GM18502 (cell line): ENCODE measurements around the gene TINAGL1.

ENCODE experiments used
- ATAC-seq: cut with Tn5 transposase; IDR thresholded peaks from one replicate; pipeline ENCODE4 v1.9.1; 2021; ENCODE audit warnings: mild to moderate bottlenecking; ENCODE audit not compliant: unreplicated experiment, poor library complexity

Gene TINAGL1

DNA sequence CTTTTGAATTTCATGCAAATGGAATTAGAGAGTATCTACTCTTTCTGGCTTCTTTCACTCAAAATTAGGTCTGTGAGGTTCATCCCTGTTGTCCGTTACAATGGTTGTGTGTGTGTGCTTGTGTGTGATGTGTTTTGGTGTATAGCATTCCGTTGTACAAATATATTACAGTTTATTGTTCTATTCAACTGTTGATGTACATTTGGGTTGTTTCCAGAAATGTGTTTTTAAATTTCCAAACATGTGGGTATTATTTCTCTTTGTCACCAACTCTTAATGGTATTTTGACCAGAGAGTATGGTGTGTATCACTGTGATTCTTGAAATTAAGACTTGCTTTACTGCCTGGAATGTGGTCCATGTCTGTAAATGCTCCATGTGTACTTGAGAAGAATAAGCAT, 24.3 kb downstream of the TINAGL1 start:
- ATAC-seq = no peak

GRCh38 chr1:31602081-31602480, 25.8 kb downstream of the TINAGL1 start:
- ATAC-seq = no peak

- peak; percentile 96 for ATAC-seq
These were observed 29.7 kb downstream of the TINAGL1 start for GRCh38 chr1:31605908-31606427.

DNA sequence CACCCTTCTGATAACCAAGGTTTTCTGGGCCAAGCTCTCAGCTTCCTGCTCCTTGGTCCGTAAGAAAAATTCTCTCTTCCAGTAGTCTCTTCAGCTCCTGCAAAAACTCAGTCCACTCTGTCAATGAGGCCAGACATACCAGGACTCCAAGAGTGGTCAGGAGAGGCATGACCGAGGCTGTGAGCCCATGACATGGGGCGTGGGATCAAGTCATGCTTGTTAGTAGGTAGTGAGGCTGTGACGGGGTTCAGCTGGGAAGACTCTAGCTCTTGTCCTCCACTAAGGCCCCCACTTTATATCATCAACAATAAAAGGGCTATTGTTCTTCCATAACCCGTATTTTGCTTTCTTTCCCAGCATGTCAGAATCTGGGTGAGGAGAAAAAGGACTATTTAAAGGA, 31.0 kb downstream of the TINAGL1 start:
- no peak for ATAC-seq

DNA sequence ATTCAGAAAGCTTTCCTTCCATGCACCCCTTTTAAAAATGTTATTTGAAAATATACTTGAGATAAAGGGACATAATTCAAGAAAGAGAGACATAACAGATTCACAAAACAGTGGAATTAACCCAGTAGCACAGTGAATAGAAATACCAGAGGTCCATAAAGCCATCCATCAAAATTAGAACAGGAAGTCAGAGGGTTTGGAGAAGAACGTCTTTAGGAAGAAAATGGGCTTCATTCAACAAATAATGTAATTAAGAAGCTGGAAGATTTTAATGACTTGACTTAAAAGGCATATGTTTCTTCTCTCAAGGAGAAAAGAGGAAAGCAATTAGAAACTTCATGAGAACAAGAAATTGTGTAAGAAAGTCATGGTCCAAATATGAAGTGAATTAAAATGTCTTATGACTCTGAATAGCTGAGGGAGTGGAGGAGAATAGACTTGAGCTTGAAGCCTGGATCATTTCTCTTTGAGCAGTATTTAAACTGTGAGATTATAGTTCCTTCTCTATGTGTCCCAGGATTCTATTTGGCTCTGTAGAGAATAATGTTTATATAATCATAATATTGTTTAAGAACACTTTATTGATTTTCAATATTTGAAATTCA, 33.3 kb downstream of the TINAGL1 start:
- ATAC-seq = no peak

DNA sequence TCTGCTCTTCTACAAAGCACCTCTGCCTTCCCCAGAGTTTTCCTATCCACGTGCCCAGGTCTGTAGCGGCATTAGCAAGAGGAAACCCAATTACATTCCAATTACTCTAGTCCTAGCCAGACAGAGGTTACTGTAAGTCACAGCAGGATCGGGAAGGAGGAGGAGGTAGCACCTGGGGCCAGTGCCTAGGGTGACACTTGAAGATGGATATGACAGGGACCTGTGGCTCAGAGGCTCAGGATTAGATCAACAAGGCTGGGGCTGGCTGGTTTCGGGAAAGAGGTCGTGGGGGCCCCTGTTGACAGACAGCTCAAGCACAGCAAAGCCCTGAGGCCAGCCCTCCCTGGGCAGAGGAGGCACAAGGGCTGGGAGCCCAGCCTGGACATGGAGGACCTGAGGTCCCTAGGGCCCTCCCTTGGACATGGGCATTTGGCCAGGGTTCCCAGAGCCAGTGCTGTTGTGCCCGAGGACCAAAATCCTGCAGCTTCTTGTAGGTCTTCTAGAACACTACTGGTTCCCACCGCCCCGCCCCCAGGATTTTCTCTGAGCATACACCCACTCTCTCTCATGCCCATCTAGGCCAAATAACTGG, 38.2 kb downstream of the TINAGL1 start:
- no peak for ATAC-seq

DNA sequence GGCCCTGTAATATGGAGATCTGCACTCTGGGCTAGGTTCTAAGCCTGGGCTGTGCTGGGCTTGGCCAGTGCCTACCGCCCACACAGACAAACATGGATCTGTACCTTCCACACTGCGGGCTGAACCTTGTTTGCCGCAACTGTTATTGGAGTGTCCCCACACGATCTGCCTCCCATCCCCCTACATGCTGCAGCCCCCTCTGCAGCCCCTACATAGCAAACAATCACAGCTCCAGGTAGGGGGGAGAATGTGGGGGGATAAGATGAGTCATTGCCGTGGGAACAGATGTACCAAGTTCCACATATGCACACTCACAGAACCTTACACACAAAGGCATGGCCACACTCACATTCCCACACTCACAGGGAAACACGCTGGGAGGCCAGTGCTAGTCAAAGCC, 39.1 kb downstream of the TINAGL1 start:
- no peak for ATAC-seq

DNA sequence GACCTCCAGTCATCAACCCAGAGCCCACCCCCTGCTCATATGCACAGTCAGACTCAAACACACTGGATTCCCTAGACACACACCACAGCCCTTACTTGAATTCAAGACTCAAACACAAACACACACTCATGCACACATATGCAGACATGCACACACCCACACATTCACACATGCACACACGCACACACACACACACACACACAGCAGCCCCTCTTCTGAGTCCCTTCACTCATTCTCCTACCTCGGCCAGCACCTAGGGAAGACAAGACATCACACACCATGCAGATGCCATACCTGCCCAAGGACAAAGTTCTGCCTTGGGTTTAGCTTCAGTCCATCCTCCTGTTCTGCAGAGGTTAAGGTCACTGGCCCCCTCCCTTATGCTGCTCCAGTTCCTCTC, 39.6 kb downstream of the TINAGL1 start:
- ATAC-seq = no peak

- no peak for ATAC-seq
These were observed 41.1 kb downstream of the TINAGL1 start, which contains the start of gene HCRTR1 for GRCh38 chr1:31617218-31617915. Gene HCRTR1, plus strand, starts transcription at chr1:31617689. Its CDS starts 1,504 bp downstream, at chr1:31619193.

GRCh38 chr1:31617916-31618746, 41.8 kb downstream of the TINAGL1 start:
- ATAC-seq = no peak

GRCh38 chr1:31618916-31619846, 42.9 kb downstream of the TINAGL1 start:
- ATAC-seq = no peak

- ATAC-seq = no peak
These were observed 44.5 kb downstream of the TINAGL1 start for GRCh38 chr1:31620631-31621497.

- ATAC-seq = no peak
These were observed 45.1 kb downstream of the TINAGL1 start for GRCh38 chr1:31621498-31621820.

DNA sequence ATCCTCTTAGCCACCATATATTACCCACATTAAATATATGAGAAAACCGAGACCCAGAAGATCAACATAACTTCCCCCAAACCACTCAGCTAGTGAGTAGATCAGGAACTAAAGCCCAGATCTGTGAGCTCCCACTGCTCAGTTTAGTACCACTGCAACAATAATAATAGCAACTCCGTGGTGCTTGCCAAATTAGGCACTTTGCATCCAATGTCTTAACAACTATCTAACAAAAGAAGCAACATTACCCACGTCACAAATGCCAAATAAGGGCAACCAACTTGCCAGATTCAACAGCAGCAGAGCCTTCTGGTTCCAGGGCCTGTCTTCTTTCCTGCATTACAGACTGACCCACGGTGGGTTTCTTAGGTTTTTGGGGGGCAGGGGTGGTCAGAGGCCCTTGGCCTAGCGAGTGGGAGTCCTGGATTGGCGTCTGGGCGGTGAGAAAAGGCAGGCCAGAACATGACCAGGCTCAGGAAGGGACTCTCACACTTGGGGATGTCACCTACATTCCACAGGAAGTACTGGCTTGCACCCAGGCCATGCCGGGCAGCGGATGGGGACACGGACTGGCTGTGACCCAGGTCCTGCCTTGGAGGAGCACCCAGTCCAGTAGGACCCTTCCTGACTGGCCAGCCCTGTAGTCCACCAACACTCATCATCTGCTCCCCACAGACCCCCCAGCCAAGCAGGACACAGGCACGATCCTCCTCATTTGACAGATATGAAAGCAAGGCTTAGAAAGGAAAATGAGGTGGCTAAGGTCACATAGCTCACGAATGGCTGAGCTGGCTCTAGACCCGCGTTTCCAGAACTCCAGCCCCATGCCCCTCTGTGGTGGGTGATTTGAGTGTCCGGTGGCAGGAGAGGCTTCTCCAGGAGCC, 45.8 kb downstream of the TINAGL1 start:
- no peak for ATAC-seq

DNA sequence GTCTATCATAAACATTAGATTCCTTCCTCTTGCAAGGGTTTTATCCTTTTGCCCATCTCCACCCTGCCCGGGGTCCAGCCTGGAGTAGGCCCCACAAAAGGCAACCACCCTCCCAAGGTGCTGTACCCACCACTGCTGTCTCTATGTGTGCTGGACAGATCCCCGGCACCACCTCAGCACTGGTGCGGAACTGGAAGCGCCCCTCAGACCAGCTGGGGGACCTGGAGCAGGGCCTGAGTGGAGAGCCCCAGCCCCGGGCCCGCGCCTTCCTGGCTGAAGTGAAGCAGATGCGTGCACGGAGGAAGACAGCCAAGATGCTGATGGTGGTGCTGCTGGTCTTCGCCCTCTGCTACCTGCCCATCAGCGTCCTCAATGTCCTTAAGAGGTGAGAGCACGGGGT, 47.0 kb downstream of the TINAGL1 start:
- ATAC-seq = no peak

DNA sequence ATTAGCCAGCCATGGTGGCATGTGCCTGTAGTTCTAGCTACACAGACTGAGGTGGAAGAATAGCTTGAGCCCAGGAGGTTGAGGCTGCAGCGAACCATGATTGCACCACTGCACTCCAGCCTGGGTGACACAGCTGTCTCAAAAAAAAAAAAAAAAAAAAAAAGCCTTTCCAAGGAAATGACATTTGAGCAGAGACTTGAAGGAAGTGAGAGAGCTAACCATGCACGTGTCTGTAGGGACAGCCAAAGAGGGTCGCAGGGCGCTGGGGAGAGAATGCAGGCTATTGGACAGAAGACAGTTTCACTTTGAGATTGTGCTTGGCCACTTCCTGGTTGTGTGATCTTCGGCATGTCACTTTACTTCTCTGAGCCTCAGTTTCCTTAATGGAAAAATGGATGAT, 48.0 kb downstream of the TINAGL1 start:
- ATAC-seq = no peak

- no peak for ATAC-seq
These were observed 48.6 kb downstream of the TINAGL1 start for GRCh38 chr1:31624731-31625514.
